ENCODE measurements around the gene IQSEC1.
A peak's percentile ranks its signal among the peaks of the same experiment; 100 is the strongest.

The IQSEC1 gene

GRCh38 chr3:13107661-13108060, 34.4 kb upstream of the IQSEC1 start:
- no peak for DNase-seq (ENCODE audit: low read depth in 2 of 2)

- DNase-seq (ENCODE audit: low read depth in 2 of 2), result no peak
Measured at GRCh38 chr3:13106308-13107001, 33.2 kb upstream of the IQSEC1 start.

- no peak for DNase-seq (ENCODE audit: low read depth in 2 of 2)
Measured at GRCh38 chr3:13105896-13106250, 32.6 kb upstream of the IQSEC1 start.

- DNase-seq (ENCODE audit: low read depth in 2 of 2), result no peak
Measured at GRCh38 chr3:13105181-13105895, 32.1 kb upstream of the IQSEC1 start.

- no peak for DNase-seq (ENCODE audit: low read depth in 2 of 2)
Measured at GRCh38 chr3:13104511-13104910, 31.3 kb upstream of the IQSEC1 start.

GRCh38 chr3:13103416-13104058, 30.3 kb upstream of the IQSEC1 start:
- DNase-seq (ENCODE audit: low read depth in 2 of 2), result no peak

GRCh38 chr3:13102386-13103345, 29.4 kb upstream of the IQSEC1 start:
- no peak for DNase-seq (ENCODE audit: low read depth in 2 of 2)

GRCh38 chr3:13099707-13100106, 26.5 kb upstream of the IQSEC1 start:
- DNase-seq (ENCODE audit: low read depth in 2 of 2), result no peak

GRCh38 chr3:13098192-13098988, 25.2 kb upstream of the IQSEC1 start:
- no peak for DNase-seq (ENCODE audit: low read depth in 2 of 2)

GRCh38 chr3:13096356-13096755, 23.1 kb upstream of the IQSEC1 start:
- DNase-seq (ENCODE audit: low read depth in 2 of 2), result no peak

- no peak for DNase-seq (ENCODE audit: low read depth in 2 of 2)
Measured at GRCh38 chr3:13095408-13095937, 22.2 kb upstream of the IQSEC1 start.

GRCh38 chr3:13093687-13094086, 20.5 kb upstream of the IQSEC1 start:
- DNase-seq (ENCODE audit: low read depth in 2 of 2), result no peak

GRCh38 chr3:13092621-13093617, 19.7 kb upstream of the IQSEC1 start:
- DNase-seq (ENCODE audit: low read depth in 2 of 2), result no peak

- peak; percentile 49 to 75 for DNase-seq (ENCODE audit: low read depth in 2 of 2)
Measured at GRCh38 chr3:13091898-13092611, 18.8 kb upstream of the IQSEC1 start.

- DNase-seq (ENCODE audit: low read depth in 2 of 2), result no peak
Measured at GRCh38 chr3:13088028-13089006, 15.1 kb upstream of the IQSEC1 start.

GRCh38 chr3:13087320-13087990, 14.2 kb upstream of the IQSEC1 start:
- DNase-seq (ENCODE audit: low read depth in 2 of 2), result no peak

GRCh38 chr3:13086531-13086981, 13.3 kb upstream of the IQSEC1 start:
- no peak for DNase-seq (ENCODE audit: low read depth in 2 of 2)

All from stimulated activated CD4-positive, alpha-beta T cell treated with anti-CD3 and anti-CD28 coated beads, Interleukin-1b, Interleukin-23, amount 100 ng/mL, for 1 hour (primary cell).